GM18873 (cell line): Measurements from ENCODE around the gene RNF208.

Experiments
- ATAC-seq: cut with Tn5 transposase; IDR thresholded peaks from one replicate; pipeline ENCODE4 v1.9.1; 2021; ENCODE audit warnings: mild to moderate bottlenecking, moderate library complexity, moderate number of reproducible peaks; ENCODE audit not compliant: unreplicated experiment, low FRiP score

Gene RNF208

GRCh38 chr9:137178939-137179630 is 43.0 kb downstream of the RNF208 start:
- no peak for ATAC-seq

- no peak for ATAC-seq
These were observed 43.7 kb downstream of the RNF208 start for GRCh38 chr9:137178201-137178938.

GRCh38 chr9:137176302-137177182 is 45.5 kb downstream of the RNF208 start:
- no peak for ATAC-seq

- ATAC-seq = no peak
These were observed 46.6 kb downstream of the RNF208 start for GRCh38 chr9:137175345-137175961.

GRCh38 chr9:137174722-137175293 is 47.2 kb downstream of the RNF208 start:
- ATAC-seq = no peak

- ATAC-seq = no peak
These were observed 48.0 kb downstream of the RNF208 start for GRCh38 chr9:137173796-137174664.

GRCh38 chr9:137172901-137173795 is 48.9 kb downstream of the RNF208 start:
- no peak for ATAC-seq

GRCh38 chr9:137171149-137171900 is 50.7 kb downstream of the RNF208 start:
- ATAC-seq = no peak

- no peak for ATAC-seq
These were observed 51.4 kb downstream of the RNF208 start for GRCh38 chr9:137170486-137171148.
